ENCODE measurements around the gene MYO10. TPM values are rescaled to one million over a fixed set of nuclear protein-coding genes. Genes with fewer than 3 reads are reported as not detected.
A peak's percentile ranks its signal among the peaks of the same experiment; 100 is the strongest.
"Not testable (repeated sequence)": the region's sequence is repeated elsewhere in the genome, so short reads cannot be mapped to it uniquely, and the experiment has no call there.

Gene MYO10
- 10 to 100 TPM in 3 of 4 donors, 1 to 10 TPM in 1; 3.2 to 30.7 (median 22.9) TPM for total RNA-seq

DNA sequence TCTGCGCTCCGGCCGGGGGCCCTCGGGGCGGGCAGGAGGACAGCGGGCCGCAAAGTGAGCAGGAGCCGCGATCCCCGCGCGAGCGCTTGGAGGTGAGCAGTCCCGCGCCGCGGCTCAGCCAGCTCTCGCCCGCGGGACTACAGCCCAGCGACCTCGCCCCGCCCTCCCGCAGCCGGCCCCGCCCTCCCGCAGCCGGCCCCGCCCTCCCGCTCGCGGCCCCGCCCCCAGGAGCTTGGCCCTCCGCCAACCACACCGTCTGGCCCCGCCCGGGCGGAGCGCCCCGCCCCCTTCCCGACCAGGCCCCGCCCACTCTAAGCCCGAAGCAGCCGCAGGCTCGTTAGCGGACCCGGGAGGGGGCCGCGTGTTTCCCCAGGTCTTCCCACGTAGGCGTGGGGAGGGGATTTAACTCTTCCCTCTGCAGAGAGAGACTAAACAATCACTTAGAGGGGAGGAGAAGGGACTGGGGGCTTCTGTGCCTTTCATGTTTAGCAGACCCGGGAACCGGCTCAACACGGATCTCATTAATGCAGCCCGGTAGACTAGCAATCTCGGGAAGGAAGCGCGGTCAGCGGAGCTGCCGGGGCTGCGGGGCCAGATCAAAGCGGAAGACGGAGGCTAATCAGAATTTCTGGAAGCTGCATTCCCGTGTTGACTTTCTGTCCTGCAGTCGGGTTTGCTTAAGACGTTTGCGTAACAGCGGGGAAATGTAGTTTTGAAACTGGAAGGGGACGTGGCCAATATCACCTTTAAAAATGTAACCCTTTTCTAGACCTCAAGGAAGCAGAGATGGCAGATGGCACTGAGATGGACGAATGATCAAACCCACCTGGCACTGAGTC is at the start of gene MYO10:
TSS of gene MYO10 (minus strand) at position 139 of the 839 bp plus-strand sequence. CDS start 480 bp downstream, outside the sequence.
- Histone ChIP-seq H3K4me1 (no peaks in the 10 kb centered on the region), H3K27ac (peak within 1 kb of the TSS; percentile 69 to 73), H3K36me3 (no peaks in the 10 kb centered on the region), H3K4me3 (peak within 1 kb of the TSS; percentile 64 to 71), H3K27me3 (no peaks in the 10 kb centered on the region), H3K9me3 (no peaks in the 10 kb centered on the region)
- peak; percentile 71 to 79 for DNase-seq
- intact Hi-C loops (cut with DNase I; ENCODE audit: low total_unique reads): no loop called here
- TF ChIP-seq, protein P1, sequence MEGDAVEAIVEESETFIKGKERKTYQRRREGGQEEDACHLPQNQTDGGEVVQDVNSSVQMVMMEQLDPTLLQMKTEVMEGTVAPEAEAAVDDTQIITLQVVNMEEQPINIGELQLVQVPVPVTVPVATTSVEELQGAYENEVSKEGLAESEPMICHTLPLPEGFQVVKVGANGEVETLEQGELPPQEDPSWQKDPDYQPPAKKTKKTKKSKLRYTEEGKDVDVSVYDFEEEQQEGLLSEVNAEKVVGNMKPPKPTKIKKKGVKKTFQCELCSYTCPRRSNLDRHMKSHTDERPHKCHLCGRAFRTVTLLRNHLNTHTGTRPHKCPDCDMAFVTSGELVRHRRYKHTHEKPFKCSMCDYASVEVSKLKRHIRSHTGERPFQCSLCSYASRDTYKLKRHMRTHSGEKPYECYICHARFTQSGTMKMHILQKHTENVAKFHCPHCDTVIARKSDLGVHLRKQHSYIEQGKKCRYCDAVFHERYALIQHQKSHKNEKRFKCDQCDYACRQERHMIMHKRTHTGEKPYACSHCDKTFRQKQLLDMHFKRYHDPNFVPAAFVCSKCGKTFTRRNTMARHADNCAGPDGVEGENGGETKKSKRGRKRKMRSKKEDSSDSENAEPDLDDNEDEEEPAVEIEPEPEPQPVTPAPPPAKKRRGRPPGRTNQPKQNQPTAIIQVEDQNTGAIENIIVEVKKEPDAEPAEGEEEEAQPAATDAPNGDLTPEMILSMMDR (IDR thresholded peaks at IDR 0.05): peak in 1 of 4 experiments; percentile 20
- peak; percentile 40 to 61 for TF ChIP-seq POLR2A (IDR thresholded peaks at IDR 0.05)

DNA sequence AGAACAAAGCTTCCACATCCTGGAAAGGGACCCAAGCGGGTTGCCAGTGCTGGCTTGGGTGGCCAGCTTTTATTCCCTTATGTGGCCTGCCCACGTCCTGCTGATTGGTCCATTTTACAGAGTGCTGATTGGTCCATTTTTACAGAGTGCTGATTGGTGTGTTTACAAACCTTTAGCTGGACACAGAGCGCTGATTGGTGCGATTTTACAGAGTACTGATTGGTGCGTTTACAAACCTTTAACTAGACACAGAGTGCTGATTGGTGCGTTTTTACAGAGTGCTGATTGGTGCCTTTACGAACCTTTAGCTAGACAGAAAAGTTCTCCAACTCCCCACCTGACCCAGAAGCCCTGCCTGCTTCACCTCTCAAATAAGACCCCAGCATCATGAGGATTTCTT is 49.2 kb upstream of the MYO10 start:
- intact Hi-C loops (cut with DNase I; ENCODE audit: low total_unique reads); H3K27me3 ChIP-seq; H3K9me3 ChIP-seq; H3K4me1 ChIP-seq; DNase-seq; H3K27ac ChIP-seq; H3K4me3 ChIP-seq; H3K36me3 ChIP-seq: not testable (repeated sequence)

DNA sequence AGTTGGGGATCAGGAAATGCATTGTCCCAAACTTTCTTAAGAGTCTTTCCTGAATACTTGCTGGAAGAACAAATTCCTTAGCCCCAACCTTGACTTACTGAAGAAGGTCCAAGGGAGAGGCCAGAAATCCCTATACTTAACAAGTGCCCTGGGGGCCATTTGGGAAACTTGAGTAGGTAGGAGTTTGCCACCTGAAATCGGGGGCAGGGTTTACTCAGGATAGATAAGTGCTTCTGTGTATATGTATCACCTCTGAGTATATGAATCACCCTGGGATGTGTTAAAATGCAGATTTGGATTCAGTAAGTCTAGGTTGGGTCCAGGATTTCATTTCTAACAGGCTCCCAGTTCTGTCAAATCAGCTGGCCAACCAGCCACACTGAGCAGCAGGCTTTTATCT is 47.9 kb upstream of the MYO10 start:
- TF ChIP-seq POLR2A (IDR thresholded peaks at IDR 0.05): no peak

DNA sequence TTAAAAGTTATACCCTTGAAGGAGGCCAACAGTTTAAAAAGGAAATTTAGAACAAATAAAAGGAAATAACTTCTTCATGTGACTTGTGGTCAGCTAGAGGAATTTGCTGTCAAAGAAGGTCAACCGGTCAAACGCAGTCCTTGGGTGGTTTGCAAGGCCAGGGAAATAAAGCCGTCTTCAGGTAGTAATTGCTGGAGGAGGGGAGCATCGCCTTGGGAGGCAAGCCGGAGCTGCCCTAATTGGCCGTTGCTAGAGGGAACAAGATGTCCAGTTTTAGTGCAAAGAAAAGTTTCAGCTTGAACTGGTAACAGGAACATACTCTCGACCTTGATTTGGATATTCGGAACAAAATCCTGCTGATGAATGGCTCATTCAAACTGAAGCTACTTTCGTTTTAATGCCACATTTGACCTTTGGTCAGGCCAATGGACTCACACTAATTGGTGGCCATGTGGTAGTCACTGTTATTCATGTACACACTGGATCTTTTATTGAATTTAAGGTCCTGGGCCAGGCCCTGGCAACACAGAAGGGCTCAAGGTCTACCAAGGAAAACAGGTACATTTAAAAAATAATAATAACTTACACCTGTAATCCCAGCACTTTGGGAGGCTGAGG is 47.0 kb upstream of the MYO10 start:
- no peaks in the 10 kb centered on the region for H3K9me3 ChIP-seq
- intact Hi-C loops (cut with DNase I; ENCODE audit: low total_unique reads): no loop called here
- no peak overlapping the region for H3K27ac ChIP-seq
- no peaks in the 10 kb centered on the region for H3K4me1 ChIP-seq
- H3K27me3 ChIP-seq: no peaks in the 10 kb centered on the region
- DNase-seq: no peak
- H3K36me3 ChIP-seq: no peaks in the 10 kb centered on the region
- no peak overlapping the region for H3K4me3 ChIP-seq
- TF ChIP-seq, protein P1 (IDR thresholded peaks at IDR 0.05): no peak
- TF ChIP-seq POLR2A (IDR thresholded peaks at IDR 0.05): no peak

More for the DNA sequence above, 47.9 kb upstream of the MYO10 start:
- DNase-seq: no peak
- H3K9me3 ChIP-seq: no peaks in the 10 kb centered on the region
- H3K27me3 ChIP-seq: no peaks in the 10 kb centered on the region
- H3K36me3 ChIP-seq: no peaks in the 10 kb centered on the region
- no peak overlapping the region for H3K27ac ChIP-seq
- H3K4me3 ChIP-seq: no peak overlapping the region
- intact Hi-C loops (cut with DNase I; ENCODE audit: low total_unique reads): no loop called here
- H3K4me1 ChIP-seq: no peaks in the 10 kb centered on the region

DNA sequence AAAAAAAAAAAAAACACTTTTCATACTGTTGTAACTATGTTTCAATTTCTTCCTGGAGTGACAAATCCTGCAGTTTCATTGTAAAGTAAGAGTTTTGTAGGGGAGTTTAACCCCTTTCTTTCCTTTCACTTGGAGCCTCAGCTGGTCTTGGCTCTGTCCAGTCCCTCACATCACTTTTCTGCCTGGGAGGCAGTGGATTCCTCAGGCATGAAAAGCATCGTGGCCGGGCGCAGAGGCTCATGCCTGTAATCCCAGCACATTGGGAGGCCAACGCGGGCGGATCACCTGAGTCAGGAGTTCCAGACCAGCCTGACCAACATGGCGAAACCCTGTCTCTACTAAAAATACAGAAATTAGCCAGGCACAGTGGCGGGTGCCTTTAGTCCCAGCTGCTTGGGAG is 45.6 kb upstream of the MYO10 start:
- intact Hi-C loops (cut with DNase I; ENCODE audit: low total_unique reads): no loop called here
- no peak for TF ChIP-seq POLR2A (IDR thresholded peaks at IDR 0.05)
- TF ChIP-seq, protein P1 (IDR thresholded peaks at IDR 0.05): no peak

DNA sequence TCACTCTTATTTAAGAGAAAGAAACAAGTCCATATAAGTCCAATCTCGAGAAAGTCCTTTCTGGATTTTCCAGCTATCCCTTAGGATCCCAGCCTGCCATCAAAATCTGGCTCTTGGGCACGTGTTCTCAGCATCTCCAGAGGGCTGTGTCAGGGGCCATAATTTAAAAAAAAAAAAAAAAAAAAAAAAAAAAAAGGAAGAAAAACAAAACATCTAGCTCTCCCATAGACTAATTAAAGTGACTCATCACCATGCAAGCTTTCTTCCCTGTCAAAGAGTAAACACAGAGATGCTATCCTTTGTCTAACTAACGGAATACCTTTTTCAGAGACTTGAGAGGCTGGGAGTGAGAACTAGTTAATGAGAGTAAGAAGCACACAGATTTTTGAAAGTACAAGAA is 44.9 kb upstream of the MYO10 start:
- Histone ChIP-seq H3K36me3 (no peaks in the 10 kb centered on the region), H3K4me3 (no peak overlapping the region), H3K9me3 (no peaks in the 10 kb centered on the region), H3K4me1 (no peaks in the 10 kb centered on the region), H3K27me3 (no peaks in the 10 kb centered on the region), H3K27ac (no peak overlapping the region)
- DNase-seq: no peak
- TF ChIP-seq, protein P1 (IDR thresholded peaks at IDR 0.05): no peak
- no peak for TF ChIP-seq POLR2A (IDR thresholded peaks at IDR 0.05)
- intact Hi-C loops (cut with DNase I; ENCODE audit: low total_unique reads): no loop called here

More for the DNA sequence above, 45.6 kb upstream of the MYO10 start:
- Histone ChIP-seq H3K36me3 (no peaks in the 10 kb centered on the region), H3K4me1 (no peaks in the 10 kb centered on the region), H3K9me3 (no peaks in the 10 kb centered on the region), H3K27me3 (no peaks in the 10 kb centered on the region), H3K4me3 (no peak overlapping the region), H3K27ac (no peak overlapping the region)
- no peak for DNase-seq
